DOHH2 (cell line): ENCODE measurements around the gene CFAP251.

Source experiments
- EZH2phosphoT487 ChIP-seq: fragments of 200-600 bp; sonication (generic); IDR thresholded peaks from 2 replicates; pipeline ENCODE4 v1.6.1; 2017; ENCODE audit warnings: borderline replicate concordance, mild to moderate bottlenecking, antibody characterized with exemption, low read length, moderate library complexity, mixed read lengths
- TF ChIP-seq, protein P1 (sequence below): fragments of 200-600 bp; sonication (generic); IDR thresholded peaks from one replicate; pipeline ENCODE4 v1.5.1; 2014; ENCODE audit warnings: antibody characterized with exemption, mild to moderate bottlenecking, low read depth, low read length; ENCODE audit not compliant: poor library complexity, severe bottlenecking

DNA sequence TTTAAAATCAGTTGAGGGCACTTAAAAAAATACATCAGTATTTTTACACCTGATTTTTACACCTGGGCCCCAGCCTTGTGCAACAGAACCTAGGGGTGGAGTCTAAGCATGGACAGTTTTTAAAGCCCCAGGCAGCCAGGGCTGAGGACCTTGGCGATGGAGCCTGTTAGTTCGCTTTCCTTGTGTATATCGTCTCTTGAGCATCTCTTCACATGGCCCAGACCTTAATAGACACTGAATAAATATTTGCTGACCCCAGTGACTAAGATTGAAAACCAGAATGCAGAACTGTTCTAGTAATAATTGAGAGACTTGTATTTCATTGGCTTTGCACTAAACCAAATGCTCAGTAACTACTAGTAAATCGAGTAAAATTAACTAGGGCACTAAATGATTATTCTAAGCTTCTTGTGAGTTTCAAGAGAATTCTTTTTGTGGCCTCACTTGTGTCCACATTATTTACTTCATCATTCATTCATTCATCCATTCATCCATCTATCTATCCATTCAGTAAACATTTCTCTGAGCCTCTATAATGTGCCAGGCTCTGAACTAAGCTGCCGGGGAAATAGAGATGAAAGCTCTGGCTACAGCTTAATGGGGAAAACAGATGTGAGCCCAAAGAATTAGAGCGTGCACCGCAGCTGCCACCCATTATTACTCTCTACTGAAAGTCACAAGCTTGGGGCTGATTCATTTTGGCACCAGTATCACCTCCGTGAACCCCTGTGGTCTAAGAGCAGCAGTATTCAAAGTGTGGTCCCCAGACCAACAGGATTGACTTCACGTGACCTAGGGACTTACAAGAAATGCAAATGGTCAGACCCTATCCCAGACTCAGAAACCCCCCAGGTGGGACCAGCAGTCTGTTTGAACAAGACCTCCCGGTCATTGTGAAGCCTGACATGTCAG, 72.6 kb downstream of the CFAP251 start:
- TF ChIP-seq, protein P1, sequence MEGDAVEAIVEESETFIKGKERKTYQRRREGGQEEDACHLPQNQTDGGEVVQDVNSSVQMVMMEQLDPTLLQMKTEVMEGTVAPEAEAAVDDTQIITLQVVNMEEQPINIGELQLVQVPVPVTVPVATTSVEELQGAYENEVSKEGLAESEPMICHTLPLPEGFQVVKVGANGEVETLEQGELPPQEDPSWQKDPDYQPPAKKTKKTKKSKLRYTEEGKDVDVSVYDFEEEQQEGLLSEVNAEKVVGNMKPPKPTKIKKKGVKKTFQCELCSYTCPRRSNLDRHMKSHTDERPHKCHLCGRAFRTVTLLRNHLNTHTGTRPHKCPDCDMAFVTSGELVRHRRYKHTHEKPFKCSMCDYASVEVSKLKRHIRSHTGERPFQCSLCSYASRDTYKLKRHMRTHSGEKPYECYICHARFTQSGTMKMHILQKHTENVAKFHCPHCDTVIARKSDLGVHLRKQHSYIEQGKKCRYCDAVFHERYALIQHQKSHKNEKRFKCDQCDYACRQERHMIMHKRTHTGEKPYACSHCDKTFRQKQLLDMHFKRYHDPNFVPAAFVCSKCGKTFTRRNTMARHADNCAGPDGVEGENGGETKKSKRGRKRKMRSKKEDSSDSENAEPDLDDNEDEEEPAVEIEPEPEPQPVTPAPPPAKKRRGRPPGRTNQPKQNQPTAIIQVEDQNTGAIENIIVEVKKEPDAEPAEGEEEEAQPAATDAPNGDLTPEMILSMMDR = no peak
- no peak for TF ChIP-seq EZH2phosphoT487
